PFSK-1 (cell line): Measurements from ENCODE around the gene C3orf70.

Experiments
- FOXP2 ChIP-seq: optimal IDR thresholded peaks from 2 replicates; pipeline ENCODE3; 2011; ENCODE audit warnings: borderline replicate concordance, control low read depth, inconsistent platforms; ENCODE audit not compliant: insufficient read depth; ENCODE audit errors: extremely low read length, extremely low read depth
- POLR2AphosphoS5 ChIP-seq: IDR thresholded peaks from 2 replicates; pipeline ENCODE4 v1.6.1; 2012; ENCODE audit warnings: low read depth, mild to moderate bottlenecking, control low read depth, low read length, moderate library complexity
- REST ChIP-seq, 2 experiments: IDR thresholded peaks; 2 replicates each; pipeline versions ENCODE4 v1.6.1 to v1.8.0; 2011 to 2012; ENCODE audit warnings: low read depth in 2 of 2, low read length in 2 of 2, control low read depth in 1 of 2, inconsistent platforms in 1 of 2, mild to moderate bottlenecking in 1 of 2, moderate library complexity in 1 of 2; ENCODE audit not compliant: insufficient read depth in 1 of 2
- SIN3A ChIP-seq: IDR thresholded peaks from 2 replicates; pipeline ENCODE4 v1.6.1; 2012; ENCODE audit warnings: mild to moderate bottlenecking, low read length, moderate library complexity, borderline replicate concordance; ENCODE audit not compliant: insufficient read depth
- TAF1 ChIP-seq: IDR thresholded peaks from 2 replicates; pipeline ENCODE4 v1.6.1; 2012; ENCODE audit warnings: low read length, control low read depth, borderline replicate concordance; ENCODE audit not compliant: insufficient read depth

Gene C3orf70

GRCh38 chr3:185089343-185089742 is 63.5 kb downstream of the C3orf70 start:
- TF ChIP-seq REST (IDR thresholded peaks at IDR 0.05; ENCODE audit: insufficient read depth in 1 of 2, low read depth in 2 of 2, low read length in 2 of 2) (no peak), POLR2AphosphoS5 (no peak), SIN3A (no peak), FOXP2 (no peak), TAF1 (no peak)

DNA sequence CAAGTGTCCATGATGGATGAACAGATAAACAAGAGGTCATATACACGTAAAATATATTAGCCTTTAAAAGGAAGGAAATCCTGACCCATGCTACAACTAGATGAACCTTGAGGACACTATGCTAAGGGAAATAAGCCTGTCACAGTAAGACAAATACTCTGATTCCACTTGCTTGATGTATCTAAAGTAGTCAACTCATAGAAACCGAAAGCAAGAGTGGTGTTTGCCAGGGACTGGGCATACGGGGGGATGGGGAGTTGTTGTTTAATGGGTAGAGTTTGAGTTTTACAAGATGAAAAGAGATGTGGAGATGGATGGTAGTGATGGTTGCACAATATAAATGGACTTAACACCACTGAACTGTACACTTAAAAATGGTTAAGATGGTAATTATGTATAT is 65.4 kb downstream of the C3orf70 start:
- TF ChIP-seq SIN3A: no peak
- TF ChIP-seq REST (IDR thresholded peaks at IDR 0.05; ENCODE audit: insufficient read depth in 1 of 2, low read depth in 2 of 2, low read length in 2 of 2): no peak

DNA sequence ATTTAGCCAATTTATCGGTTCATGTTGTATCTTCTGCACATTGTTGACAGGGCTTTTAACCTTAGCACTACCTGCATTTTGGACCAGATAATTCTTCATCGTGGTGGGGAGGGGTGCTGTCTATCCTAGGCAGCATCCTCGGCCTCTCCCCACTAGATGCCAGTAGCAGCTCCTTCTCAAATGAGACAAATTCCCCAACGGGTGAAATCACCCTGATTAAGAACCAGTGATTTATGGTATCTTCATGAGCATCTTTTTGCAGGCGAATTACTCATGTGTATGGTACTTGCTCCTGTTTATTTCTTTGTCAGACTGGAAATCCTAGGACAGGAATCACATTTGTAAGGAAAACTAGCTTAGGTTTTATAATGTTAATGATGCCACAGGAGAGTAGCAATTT is 68.0 kb downstream of the C3orf70 start:
- TF ChIP-seq FOXP2: no peak
- no peak for TF ChIP-seq REST (IDR thresholded peaks at IDR 0.05; ENCODE audit: insufficient read depth in 1 of 2, low read depth in 2 of 2, low read length in 2 of 2)
- no peak for TF ChIP-seq SIN3A
- no peak for TF ChIP-seq POLR2AphosphoS5
- TF ChIP-seq TAF1: no peak

GRCh38 chr3:185084402-185084801 is 68.5 kb downstream of the C3orf70 start:
- TF ChIP-seq TAF1 (no peak), SIN3A (no peak), REST (IDR thresholded peaks at IDR 0.05; ENCODE audit: insufficient read depth in 1 of 2, low read depth in 2 of 2, low read length in 2 of 2) (no peak), POLR2AphosphoS5 (no peak), FOXP2 (no peak)

DNA sequence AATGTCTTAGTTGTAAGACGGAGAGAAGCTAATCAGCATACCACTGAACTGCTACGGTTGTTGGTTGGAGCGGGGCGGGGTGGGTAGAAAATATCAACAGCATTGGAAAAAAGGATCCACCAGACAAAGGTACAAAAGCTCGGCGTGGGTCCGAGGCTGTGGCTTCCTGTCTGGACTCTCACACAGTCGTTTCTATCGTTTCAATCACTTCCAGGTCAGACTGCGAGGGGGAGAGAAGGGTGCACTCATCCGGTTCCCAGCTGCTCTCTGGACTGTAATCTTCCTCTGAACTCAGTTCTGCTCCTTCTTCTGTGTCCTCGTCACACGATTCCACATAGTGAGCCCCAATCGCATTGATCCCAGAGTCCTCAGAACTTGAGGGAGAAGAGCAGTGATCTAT is 70.0 kb downstream of the C3orf70 start:
- no peak for TF ChIP-seq POLR2AphosphoS5
- no peak for TF ChIP-seq FOXP2
- no peak for TF ChIP-seq REST (IDR thresholded peaks at IDR 0.05; ENCODE audit: insufficient read depth in 1 of 2, low read depth in 2 of 2, low read length in 2 of 2)
- TF ChIP-seq TAF1: no peak
- TF ChIP-seq SIN3A: no peak
